ENCODE data around the gene AAK1.

The AAK1 gene

GRCh38 chr2:69605284-69605683 lies 38.3 kb downstream of the AAK1 start:
- no peak for TF ChIP-seq ZNF274 (IDR thresholded peaks at IDR 0.05; ENCODE audit: low read depth, low read length)
- H3K4me3 ChIP-seq (ENCODE audit: low read length) = no peak overlapping the region

- H3K4me3 ChIP-seq (ENCODE audit: low read length) = no peak overlapping the region
- no peak for TF ChIP-seq ZNF274 (IDR thresholded peaks at IDR 0.05; ENCODE audit: low read depth, low read length)
Observed at GRCh38 chr2:69604836-69605235, 38.7 kb downstream of the AAK1 start.

GRCh38 chr2:69604026-69604678 lies 39.4 kb downstream of the AAK1 start:
- TF ChIP-seq ZNF274 (IDR thresholded peaks at IDR 0.05; ENCODE audit: low read depth, low read length) = no peak
- H3K4me3 ChIP-seq (ENCODE audit: low read length) = no peak overlapping the region

DNA sequence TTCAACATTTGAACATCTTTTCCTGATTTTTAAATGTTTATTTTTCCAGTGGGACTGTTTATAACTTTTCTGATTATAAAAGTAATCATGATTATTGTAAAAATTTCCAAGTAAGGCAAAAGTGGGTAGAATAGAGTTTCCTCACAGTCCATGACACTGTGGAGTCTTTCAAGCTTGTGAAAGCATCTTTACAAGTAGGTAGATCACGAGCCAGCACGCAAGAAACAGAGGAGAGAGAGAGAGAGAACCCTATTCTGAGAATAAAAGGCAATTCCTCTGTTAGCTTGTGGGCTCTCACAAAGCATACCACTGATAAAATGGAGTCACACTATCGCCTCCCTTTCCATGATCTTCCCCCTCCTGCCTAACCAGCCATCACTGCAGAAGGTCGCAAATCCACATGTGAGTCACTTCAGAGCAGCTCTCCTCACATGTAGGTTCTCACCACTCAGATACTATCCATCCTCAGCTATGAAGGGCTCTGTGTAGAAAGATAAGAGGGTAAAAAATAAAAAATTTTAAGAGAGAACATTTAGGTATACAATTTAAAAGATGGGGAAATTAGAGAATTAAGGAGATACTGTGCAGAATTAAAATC lies 40.3 kb downstream of the AAK1 start:
- H3K4me3 ChIP-seq (ENCODE audit: low read length) = no peak overlapping the region
- no peak for TF ChIP-seq ZNF274 (IDR thresholded peaks at IDR 0.05; ENCODE audit: low read depth, low read length)

DNA sequence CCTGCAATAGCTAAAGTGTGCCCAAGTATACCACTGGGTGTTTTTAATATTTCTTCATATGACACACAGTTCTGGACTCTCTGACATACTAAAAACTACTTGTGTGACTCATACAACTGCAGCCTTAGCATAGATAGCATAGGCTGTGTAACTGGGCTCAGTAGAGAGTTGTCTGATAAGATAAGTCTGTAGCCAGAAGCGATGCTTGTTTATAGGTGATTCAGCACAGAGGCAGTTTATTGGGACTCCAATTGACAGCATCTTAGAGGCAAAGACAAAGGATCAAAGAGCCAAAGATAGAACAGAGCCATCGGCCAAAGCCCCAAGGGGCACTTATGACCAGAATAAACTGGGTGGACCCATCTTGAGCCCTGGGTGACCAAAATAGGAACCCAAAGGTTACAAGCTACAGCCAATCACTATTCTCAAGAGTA lies 42.3 kb downstream of the AAK1 start:
- no peak overlapping the region for H3K4me3 ChIP-seq (ENCODE audit: low read length)
- TF ChIP-seq ZNF274 (IDR thresholded peaks at IDR 0.05; ENCODE audit: low read depth, low read length) = no peak

- no peak overlapping the region for H3K4me3 ChIP-seq (ENCODE audit: low read length)
- TF ChIP-seq ZNF274 (IDR thresholded peaks at IDR 0.05; ENCODE audit: low read depth, low read length) = no peak
Observed at GRCh38 chr2:69600425-69600824, 43.1 kb downstream of the AAK1 start.

- TF ChIP-seq ZNF274 (IDR thresholded peaks at IDR 0.05; ENCODE audit: low read depth, low read length) = no peak
- no peak overlapping the region; the same call in 1 of the 2 replicates for H3K4me3 ChIP-seq (ENCODE audit: low read length)
Observed at GRCh38 chr2:69597843-69598610, 45.5 kb downstream of the AAK1 start.

- H3K4me3 ChIP-seq (ENCODE audit: low read length) = peak overlapping the region; percentile 20; the same call in 1 of the 2 replicates
- TF ChIP-seq ZNF274 (IDR thresholded peaks at IDR 0.05; ENCODE audit: low read depth, low read length) = no peak
Observed at GRCh38 chr2:69597105-69597504, 46.4 kb downstream of the AAK1 start.

DNA sequence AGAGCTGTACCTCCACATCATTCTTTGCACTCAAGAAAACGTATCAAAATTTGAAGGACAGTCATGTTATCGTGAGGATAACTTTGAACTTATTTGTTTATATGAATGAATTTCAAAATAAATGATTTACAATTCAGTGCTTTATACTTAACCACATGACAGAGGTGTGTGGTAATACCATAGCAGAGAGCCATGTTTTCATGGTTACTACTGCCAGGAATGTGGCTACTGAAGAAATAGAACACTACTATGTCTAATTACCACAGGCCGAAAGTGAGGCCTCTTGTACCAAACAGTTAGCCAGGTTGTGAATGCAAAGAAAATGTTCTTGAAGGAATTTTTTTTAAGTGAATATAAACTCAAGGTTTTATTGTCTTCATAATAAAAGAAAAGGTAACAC lies 49.2 kb downstream of the AAK1 start:
- TF ChIP-seq ZNF274 (IDR thresholded peaks at IDR 0.05; ENCODE audit: low read depth, low read length) = no peak
- H3K4me3 ChIP-seq (ENCODE audit: low read length) = no peak overlapping the region

- TF ChIP-seq ZNF274 (IDR thresholded peaks at IDR 0.05; ENCODE audit: low read depth, low read length) = no peak
- H3K4me3 ChIP-seq (ENCODE audit: low read length) = no peak overlapping the region
Observed at GRCh38 chr2:69592511-69592910, 51.0 kb downstream of the AAK1 start.

- H3K4me3 ChIP-seq (ENCODE audit: low read length) = no peak overlapping the region
- TF ChIP-seq ZNF274 (IDR thresholded peaks at IDR 0.05; ENCODE audit: low read depth, low read length) = no peak
Observed at GRCh38 chr2:69589973-69590652, 53.4 kb downstream of the AAK1 start.

- H3K4me3 ChIP-seq (ENCODE audit: low read length) = no peak overlapping the region
- TF ChIP-seq ZNF274 (IDR thresholded peaks at IDR 0.05; ENCODE audit: low read depth, low read length) = no peak
Observed at GRCh38 chr2:69588945-69589344, 54.6 kb downstream of the AAK1 start.

GRCh38 chr2:69588403-69588802 lies 55.1 kb downstream of the AAK1 start:
- TF ChIP-seq ZNF274 (IDR thresholded peaks at IDR 0.05; ENCODE audit: low read depth, low read length) = no peak

DNA sequence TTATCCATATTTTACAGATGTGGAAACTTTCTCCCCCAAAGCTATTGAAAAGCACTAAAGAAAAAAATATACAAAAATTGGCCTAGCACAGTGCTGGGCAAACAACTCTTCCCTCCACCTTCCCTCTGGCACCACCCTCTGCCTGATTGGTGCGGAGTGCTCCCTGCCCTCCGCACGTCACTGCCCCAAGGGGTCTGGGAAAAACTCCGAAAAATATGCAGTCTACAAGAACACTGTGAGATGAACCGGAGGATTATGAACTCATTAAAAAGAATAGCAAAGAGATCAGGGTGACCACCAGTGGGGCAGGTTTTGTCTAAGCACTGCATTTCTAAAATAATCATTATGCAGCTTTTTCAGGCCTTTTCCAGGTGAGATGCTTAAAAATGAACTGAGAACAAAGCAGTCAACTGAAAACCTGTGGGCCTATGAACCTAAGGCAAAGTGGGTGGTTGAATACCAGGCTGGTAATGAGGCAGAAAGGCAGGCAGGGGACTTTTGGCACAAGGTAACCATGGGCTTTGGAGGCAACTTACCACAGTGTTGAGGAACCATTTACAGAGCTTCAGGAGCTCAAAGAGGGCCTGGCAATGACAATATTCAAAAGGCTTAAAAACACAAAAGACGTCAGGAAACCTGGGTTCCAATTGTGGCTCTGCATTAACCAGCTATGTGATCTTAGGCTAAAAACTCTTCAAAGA lies 57.5 kb downstream of the AAK1 start:
- no peak for TF ChIP-seq ZNF274 (IDR thresholded peaks at IDR 0.05; ENCODE audit: low read depth, low read length)
- no peak overlapping the region for H3K4me3 ChIP-seq (ENCODE audit: low read length)

More at GRCh38 chr2:69588403-69588802, 55.1 kb downstream of the AAK1 start:
- no peak overlapping the region for H3K4me3 ChIP-seq (ENCODE audit: low read length)

All from GM08714 (cell line).